ENCODE results near the gene C3.

GRCh38 chr19:6664916-6665315 is 55.5 kb downstream of the C3 start:
- TF ChIP-seq CTCF (IDR thresholded peaks at IDR 0.05) (no peak), POLR2A (IDR thresholded peaks at IDR 0.05) (no peak)

Measured in thyroid gland (tissue), 4 donors.